HPDE6-E6E7 (cell line): ENCODE results near the gene SF3B2.
"Not testable (repeated sequence)": the region's sequence is repeated elsewhere in the genome, so short reads cannot be mapped to it uniquely, and the experiment has no call there.

Experiments
- DNase-seq: peaks from one replicate; pipeline ENCODE4 v3.0.0; 2011; ENCODE audit warnings: missing footprints; ENCODE audit errors: extremely low spot score

The SF3B2 gene

GRCh38 chr11:66051766-66052663, at the start of gene SF3B2:
TSS of gene SF3B2 (plus strand) at chr11:66052364. CDS start at chr11:66052385, 21 bp downstream.
- peak; percentile 99 for DNase-seq

DNA sequence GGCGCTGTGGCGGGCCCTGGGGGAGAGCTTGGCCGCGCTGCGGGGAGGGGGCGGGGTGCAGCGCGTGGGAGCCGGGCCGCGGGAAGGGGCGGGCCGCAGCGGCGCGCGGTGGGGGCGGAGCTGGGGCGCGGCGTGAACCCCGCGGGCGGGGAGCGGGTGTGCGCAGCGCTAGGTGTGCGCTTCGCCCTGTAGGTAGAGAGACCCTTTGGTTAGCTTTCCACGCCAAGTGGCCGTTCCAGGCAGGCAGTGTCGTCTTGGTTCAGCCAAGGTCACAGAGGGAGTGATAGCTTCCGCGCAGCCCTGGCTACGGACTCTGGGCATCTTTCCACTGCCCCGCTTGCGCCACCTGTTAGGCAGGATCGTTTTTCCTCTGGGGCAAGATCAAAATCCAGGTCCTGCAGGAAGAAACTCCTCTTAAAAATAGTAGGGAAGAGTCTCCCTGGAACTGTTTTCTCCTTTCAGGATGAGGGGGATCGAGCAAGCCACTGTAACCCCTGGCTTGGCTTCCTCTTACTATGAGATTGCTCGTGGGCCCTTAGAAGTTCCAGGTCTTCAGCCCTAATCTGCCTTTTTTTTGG, 49.4 kb upstream of the SF3B2 start:
- DNase-seq, result no peak

- no peak for DNase-seq
These were observed 48.9 kb upstream of the SF3B2 start for GRCh38 chr11:66003291-66003690.

- DNase-seq, result no peak
These were observed 48.0 kb upstream of the SF3B2 start for GRCh38 chr11:66004186-66004585.

DNA sequence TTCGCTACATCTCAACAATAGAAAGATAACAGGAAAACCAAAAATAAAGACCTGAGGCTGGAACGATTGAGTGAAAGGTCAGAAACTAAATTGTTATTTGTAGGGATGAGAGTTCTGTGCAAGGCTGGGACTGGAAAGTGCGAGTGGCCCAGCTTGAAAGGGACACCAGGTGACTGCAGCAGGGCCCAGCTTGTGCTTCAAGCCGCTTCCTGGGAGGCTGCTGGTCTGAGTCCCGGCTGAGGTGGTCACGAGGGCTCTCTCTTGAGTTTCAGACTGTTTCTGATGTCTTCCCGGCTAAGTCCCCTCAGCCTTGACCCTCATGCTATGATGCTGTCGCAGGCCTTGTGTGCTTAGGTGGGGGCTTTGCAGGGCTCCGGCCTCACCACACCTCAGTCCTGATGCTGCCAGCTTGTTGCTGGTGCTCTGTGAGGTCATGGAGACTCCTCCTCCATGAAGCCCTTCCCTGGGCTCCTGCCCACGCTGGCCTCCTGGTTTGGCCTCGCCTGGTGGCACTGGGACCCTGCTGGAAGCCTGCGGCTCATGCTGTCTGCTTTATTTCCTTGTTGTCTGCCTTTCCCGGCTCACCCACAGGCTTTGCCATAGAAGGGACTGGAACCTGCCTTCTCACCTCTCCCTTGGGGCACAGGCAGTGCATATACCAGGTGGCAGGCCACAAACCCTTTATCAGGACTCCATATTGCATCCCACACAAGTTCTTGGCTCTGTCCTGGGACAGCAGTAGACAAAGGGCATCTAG, 45.9 kb upstream of the SF3B2 start:
- no peak for DNase-seq

DNA sequence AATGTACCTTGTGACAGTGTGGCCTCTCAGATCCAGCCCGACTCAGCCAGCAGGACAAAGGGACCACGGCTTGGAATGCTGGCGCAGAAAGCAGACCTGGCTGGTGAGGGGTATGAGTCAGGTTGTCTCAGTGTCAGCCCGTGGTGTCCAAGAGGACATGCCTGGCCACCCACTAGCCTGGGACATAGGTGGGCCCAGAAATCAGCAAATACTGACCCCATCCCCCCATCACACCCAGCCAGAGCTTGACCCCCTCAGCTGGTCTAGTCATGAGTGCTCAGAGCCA, 45.3 kb upstream of the SF3B2 start:
- DNase-seq, result no peak

GRCh38 chr11:66007201-66007634, 44.9 kb upstream of the SF3B2 start:
- no peak for DNase-seq

DNA sequence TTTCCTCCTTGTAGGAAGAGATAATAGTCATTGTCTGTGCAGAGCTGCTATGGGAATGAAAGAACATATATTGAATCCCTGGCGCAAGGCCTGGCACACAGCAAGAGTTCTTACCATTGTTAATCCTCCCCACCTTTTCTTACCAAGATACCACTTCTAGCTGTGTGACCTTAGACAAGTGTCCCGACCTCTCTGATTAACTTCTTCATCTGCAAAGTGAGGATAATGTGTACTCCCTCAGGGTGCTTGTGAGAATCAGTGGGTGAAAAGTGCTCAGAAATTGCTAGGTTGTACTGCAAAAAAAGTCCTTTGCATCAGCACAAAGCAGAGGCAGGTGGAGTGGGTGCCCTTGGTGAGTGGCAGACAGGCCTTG, 44.1 kb upstream of the SF3B2 start:
- DNase-seq, result no peak

- DNase-seq, result peak; percentile 44
These were observed 43.6 kb upstream of the SF3B2 start for GRCh38 chr11:66008468-66009101.

DNA sequence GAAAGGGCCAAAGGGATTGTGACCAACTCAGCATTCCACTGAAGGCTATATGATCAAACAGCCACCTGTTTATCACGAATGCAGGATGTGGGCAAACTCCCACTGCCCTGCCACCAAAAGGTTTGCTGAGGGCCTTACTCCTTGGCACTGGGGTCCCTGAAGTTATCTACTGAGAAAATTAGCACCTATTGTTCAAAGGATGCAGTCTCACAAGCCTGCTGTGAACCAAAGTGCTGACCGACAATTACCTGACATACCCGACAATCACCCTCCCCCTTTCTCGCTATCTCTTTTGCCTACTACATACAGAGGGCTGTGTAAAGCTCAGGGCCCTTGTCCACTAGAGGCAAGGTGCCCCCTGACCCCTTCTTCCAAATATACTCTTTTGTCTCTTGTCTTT, 42.1 kb upstream of the SF3B2 start:
- not testable (repeated sequence) for DNase-seq

- peak; percentile 93 for DNase-seq
These were observed 40.9 kb upstream of the SF3B2 start for GRCh38 chr11:66011239-66011784.

GRCh38 chr11:66011785-66012303, 40.3 kb upstream of the SF3B2 start, which contains the start of gene CST6:
TSS of gene CST6 (plus strand) at chr11:66012008. CDS start at chr11:66012045, 37 bp downstream.
- no peak for DNase-seq

DNA sequence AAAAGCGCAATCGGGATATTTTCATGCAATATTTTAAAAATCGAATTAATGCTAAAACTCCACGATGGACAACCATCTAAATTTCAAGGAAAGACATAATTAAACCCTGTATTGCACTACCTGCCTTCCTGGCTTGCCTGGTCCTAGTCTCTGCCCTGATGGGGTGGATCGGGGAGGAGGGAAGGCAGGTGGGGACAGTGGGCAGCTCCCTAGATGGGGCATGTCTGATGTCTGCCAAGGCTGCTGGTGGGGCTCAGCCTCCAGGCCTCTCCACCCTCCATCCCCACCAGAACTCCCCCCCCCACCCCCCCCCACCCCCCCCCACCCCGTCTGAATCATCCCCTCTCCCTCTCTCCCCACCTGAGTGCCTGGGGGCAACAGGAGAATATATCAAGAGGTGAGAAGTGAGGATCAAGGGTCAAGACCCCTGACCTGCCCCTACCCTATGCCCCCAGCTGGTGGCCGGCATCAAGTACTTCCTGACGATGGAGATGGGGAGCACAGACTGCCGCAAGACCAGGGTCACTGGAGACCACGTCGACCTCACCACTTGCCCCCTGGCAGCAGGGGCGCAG, 39.7 kb upstream of the SF3B2 start:
- DNase-seq, result no peak

- peak; percentile 83 for DNase-seq
These were observed 39.0 kb upstream of the SF3B2 start for GRCh38 chr11:66012946-66013761.

GRCh38 chr11:66013762-66014100, 38.4 kb upstream of the SF3B2 start:
- no peak for DNase-seq

- DNase-seq, result no peak
These were observed 37.2 kb upstream of the SF3B2 start for GRCh38 chr11:66014804-66015453.

DNA sequence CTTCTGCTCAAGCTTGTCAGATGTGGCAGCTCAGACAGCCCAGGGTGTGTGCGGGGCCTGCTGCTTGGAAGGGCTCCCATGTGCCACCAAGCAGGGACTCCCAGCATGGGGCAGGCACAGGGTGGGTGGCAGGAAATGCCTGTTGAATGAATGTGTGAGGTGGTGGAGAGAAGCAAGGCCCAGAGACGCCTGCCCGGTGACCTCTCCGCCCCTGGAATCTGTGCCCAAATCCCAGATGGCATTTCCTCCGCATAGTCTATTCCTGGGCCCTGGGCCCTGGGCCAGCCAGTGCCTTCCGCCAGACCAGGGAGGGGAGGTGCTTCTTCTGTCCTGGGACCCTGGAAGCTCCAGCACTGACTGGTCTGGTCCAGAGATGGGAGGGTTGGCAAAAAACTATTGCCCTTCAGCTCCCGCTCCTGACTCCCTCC, 36.7 kb upstream of the SF3B2 start:
- DNase-seq, result no peak

- no peak for DNase-seq
These were observed 36.0 kb upstream of the SF3B2 start for GRCh38 chr11:66015936-66016792.

DNA sequence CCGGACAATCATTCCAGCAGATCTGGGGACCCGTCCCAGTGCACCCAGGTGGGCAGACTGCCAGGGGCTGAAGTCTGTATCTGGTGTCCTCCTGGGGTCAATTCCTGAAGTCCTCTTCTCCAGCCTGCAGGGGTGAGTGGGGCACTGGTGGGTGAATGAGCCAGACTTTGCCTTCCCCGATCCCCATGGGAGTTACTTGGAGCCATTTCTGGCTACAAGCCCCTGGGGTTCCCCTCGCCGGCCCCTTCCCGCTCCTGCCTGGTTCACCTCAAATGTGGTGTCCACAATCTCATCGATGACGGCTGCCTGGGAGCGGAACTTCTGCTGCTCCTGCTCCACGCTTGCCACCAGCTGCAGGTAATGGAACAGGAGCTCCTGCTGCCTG, 35.4 kb upstream of the SF3B2 start:
- no peak for DNase-seq
